Stimulated activated CD8-positive, alpha-beta memory T cell treated with anti-CD3 and anti-CD28 coated beads, Interleukin-7, amount 100 ng/mL, for 4 hours (primary cell): Measurements from ENCODE around the gene APC2.

Source experiments
- DNase-seq, 2 donors: peaks; one replicate each; pipeline ENCODE4 v3.0.0-alpha.2; 2020; ENCODE audit warnings: low read depth in 2 of 2

APC2 gene

DNA sequence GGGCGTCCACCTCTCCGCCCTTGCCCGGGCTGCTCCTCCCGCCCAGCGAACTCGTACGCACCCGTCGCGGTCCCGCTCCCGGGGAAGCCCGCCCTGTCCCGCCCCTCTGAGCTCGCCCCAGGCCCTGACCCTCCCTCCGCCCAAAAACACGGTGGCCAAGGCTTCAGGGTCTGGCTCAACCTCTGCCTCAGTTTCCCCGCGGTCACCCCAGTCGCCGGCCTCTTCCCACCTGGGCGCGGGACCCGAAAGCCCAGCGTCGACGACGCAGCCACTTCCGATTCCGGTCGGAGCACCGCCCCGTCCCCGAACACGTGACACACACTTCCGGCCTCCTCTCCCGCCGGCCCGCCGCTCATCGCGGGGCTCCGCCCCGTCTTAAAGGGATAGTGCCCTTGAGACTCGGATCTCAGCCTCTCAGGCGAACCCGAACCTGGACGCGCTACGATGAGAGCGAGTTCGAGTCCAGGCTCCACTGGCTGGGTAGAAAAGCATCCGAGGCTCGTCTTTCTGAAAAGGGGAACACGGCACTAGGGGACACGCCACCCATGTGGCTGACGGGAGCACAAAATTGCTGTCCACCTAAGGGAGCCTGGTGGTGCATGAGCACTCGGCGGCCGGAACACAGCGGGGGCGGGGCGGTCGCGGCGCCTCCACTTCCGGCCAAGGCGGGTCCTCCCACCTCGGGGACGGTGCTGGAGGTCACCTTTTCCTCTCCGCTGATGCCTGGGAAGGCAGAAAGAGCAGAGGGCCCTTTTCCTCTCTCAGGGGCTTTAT is 29.2 kb downstream of the APC2 start, which contains the start of gene C19orf25:
Gene C19orf25, minus strand, starts transcription at position 282 of the 774 bp plus-strand sequence. CDS start 312 bp downstream, outside the sequence.
- DNase-seq = peak; percentile 85 to 90

DNA sequence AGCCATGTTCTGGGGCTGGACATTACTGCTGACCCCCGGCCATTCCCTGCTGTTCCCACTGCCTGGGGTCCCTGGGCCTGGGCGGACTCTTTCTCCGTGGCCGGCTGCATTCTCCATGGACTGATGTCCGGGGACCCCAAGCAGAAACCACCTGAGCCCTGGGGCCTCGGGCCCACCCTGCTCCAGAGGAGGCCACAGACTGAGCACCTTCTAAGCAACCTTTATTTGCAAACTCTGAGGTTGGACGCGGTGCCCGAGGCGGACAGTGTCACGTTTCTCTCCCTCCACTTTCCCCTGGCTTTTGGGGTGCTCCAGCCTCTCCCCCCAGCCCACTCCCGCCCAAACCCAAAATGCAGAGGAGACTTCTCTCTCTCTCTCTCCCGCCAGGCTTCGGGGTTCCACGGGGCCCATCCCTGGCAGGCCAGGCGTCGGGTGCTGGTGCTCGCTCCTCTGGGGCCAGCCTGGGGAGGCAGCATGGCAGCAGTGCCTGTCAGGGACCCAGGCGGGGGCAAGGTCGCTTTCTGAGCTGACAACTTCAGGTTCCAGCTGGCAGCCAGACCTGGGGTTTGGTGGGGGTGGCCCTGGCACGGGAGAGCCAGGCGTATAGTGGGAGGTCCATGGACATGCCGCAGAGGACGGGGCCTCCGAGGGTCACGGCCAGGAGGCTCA is 31.4 kb downstream of the APC2 start:
- no peak for DNase-seq

DNA sequence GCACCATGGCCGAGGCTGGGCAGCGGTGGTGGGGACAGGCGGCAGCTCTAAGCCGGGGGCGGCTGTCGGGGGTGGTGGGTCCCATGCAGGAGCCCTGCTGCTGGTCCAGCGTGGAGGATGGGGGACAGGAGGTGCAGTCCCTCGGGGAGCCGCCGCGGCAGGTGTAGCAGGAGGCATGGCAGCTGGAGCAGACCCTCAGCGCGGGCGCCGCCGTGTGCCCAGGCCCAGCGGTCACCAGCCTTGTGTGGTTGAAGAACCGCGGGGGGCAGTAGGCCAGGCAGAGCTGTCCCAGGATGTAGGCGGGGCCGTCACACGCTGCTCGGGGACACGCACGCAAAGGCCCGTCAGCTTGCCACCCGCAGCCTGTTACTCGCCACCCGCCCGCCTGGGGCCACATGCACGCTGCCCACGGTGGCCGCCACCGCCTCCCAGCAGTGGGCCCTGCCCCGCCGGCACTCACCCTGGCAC is 32.0 kb downstream of the APC2 start:
- DNase-seq = no peak

GRCh38 chr19:1482361-1483130 is 32.6 kb downstream of the APC2 start:
- no peak for DNase-seq

GRCh38 chr19:1483131-1483978 is 33.4 kb downstream of the APC2 start:
- no peak for DNase-seq

DNA sequence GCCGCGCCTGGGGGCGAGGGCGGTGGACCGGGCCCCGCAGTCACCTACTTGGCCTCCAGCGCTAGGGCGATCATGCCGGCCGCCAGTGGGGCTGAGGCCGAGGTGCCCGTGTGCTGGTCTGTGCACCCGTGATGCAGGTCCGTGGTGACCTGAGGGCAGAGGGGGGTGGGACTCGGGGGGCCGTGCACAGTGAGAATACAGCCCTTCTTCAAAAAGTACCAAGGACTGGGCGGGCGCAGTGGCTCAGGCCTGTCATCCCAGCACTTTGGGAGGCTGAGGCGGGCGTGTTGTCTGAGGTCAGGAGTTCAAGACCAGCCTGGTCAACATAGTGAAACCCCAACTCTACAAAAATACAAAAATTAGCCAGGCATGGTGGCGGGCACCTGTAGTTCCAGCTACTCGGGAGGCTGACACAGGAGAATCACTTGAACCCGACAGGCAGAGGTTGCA is 34.1 kb downstream of the APC2 start:
- no peak for DNase-seq

DNA sequence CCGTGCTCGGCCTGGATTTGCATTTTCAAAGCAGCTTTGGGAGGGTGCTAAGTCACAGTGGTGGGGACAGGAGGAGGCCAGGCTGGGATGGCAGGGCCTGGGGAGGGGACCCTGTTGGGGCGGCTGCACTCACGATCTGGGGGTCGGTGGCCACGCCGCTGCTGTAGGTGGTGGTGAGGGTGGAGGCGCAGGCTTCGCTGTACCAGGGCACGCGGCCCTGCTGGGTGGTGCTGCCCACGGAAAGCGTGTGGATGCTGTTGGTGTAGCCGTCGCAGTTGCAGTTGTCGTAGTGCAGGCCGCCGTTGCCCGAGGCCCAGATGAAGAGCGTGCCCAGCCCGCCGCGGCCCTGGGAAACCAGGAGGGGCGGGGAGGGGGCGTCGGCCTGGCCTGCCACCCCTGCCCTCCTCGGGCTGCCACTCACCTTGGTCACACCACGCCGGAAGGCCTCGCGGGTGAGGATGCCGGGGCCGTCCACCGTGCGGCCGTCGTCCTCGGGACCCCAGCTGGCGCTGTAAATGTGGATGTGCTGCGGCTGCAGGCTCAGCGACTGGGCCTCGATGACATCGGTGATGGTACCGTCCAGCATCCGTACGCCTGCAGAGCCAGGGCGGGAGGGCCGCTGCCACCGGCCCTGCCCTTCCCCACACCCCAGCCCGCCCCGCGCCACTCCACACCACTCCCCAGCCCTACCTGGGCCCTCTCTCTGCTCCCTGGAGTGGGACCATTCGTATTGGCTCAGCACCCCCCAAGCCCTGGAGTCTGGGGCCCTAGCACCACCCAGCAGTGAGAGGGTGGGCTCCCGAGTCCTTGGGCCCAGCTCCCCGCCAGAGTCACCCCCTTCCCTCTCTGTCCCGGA is 37.0 kb downstream of the APC2 start:
- no peak for DNase-seq

- DNase-seq = no peak
Measured at GRCh38 chr19:1487576-1488281, 37.8 kb downstream of the APC2 start.

- no peak for DNase-seq
Measured at GRCh38 chr19:1488282-1488601, 38.3 kb downstream of the APC2 start.

DNA sequence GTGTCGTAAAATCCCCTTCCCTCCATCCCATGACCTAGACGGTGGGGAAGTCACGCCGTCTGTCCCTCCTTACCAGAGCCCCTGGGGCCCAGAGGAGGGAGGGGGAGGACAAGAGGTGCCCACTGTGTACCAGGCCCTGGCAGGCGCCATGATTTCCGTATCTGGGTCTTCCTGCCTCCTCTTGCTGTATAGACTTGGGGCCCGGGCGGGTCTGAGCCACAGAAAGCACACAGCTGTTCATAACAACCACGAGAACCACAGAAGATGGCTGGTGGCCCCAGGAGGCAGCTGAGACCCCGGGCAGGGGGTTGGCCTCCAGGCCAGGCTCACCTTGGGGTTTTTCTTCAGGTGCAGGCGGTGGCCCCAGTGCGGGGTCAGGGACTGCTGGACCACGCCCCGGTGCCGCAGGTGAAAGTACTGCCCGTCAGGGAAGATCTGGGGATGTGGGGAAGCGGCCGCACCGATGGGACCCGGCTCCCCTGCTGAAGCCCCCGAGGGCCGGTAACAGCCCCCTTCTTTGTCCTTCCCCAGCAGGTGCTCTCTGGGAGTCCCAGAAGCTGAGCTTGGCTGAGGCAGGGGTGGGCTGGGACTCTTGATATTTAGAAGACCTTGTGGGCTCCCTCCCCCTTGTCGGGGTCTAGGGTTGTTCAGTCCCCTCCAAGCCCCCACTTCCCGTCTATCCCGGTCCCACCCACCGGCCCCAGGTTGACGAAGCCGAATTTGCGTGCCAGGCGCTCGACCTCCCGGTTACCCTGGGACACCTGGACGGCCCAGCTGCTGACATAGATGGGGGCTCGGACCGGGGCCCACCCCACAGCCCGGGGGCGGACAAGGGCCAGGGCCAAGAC is 39.8 kb downstream of the APC2 start:
- DNase-seq = no peak

GRCh38 chr19:1490311-1491113 is 40.6 kb downstream of the APC2 start, which contains the start of gene PCSK4:
Gene PCSK4 (minus strand): TSS chr19:1490350. CDS start chr19:1490346, 4 bp downstream.
- DNase-seq = peak; percentile 94 to 98

- no peak for DNase-seq
Measured at GRCh38 chr19:1491114-1491848, 41.4 kb downstream of the APC2 start, which contains the start of gene REEP6. Gene REEP6 (plus strand): TSS chr19:1491181. CDS start chr19:1491270, 89 bp downstream.

DNA sequence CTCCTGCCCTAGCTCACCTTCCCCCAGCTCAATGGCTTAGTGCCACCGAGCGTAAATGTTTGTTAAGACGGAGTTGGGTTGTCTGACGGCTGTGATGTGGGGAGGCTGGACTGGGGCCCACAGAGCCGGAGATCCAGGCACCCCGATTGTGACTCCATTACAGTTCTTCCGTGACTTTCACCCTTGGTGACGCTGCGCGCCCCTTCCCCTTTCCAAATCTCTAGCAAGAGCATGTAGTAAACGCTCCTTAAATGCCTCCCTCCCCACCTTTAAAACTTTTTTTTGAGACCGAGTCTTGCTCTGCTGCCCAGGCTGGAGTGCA is 41.9 kb downstream of the APC2 start:
- DNase-seq = no peak

GRCh38 chr19:1492474-1493006 is 42.6 kb downstream of the APC2 start:
- DNase-seq = no peak

DNA sequence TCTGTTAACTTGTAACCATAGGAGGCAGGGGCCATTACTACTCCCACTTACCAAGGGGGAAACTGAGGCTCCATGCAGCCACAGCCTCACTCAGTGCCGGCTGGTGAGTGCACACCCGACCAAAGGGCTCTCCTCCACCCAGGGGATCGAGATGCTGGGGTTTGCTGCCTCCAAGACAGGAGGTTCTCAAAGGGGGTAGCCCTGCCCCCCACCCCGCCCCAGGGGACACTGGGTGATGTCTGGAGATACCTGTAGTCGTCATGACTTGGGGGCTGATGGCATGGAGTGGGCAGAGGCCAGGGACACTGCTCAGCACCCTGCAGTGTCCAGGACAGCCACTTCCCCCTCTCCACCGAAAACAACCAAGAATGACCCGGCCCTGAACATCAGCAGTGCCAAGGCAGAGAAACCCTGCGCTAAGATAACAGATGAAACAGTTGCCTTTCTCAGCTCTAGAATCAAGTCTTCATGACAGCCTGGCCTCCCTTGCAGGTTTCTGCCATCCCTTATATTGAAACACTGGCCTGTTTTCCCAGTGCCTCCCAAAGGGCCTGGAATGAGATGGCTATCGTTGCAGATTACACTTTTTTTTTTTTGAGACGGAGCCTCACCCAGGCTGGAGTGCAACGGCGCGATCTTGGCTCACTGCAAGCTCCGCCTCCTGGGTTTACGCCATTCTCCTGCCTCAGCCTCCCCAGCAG is 44.3 kb downstream of the APC2 start:
- no peak for DNase-seq

DNA sequence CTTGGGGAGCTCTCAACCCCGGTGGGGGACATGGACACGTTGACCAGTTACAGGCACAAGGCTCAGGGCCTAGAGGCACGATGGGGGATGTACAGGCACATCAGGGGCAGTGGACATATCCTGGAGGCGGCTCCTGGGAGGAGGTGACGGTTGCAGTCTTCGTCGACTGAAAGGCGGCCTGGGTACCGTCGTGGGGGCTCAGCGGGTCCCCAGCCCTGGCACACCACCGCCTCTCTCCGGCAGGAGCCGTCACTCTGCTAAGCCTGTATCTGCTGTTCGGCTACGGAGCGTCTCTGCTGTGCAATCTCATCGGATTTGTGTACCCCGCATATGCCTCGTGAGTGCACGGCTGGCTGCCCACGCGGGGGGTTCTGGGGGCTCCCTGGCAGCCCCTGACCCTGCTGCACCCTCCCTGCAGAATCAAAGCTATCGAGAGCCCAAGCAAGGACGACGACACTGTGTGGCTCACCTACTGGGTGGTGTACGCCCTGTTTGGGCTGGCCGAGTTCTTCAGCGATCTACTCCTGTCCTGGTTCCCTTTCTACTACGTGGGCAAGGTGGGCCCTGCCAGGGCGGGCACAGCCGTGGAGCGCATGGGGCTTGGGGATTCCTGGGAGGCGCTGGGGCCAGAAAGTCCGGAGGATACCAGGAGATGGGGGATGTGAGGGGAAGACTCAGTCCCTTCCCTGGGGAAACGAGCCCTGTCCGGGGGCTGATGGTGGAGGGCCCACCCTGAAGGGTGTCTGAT is 45.3 kb downstream of the APC2 start:
- no peak for DNase-seq
